ENCODE measurements around the gene TMED10.

GRCh38 chr14:75132382-75133086 is 43.9 kb downstream of the TMED10 start:
- TF ChIP-seq CTCF (IDR thresholded peaks at IDR 0.05; ENCODE audit: low read depth, low read length) (peak; percentile 86), EZH2phosphoT487 (IDR thresholded peaks at IDR 0.05; ENCODE audit: low read depth) (no peak)

Data from OCI-LY3 (cell line).